HUES64 (cell line): ENCODE results near the gene DSCAML1.

Source experiments
- H3K27ac ChIP-seq: 2 replicates; pipeline ENCODE4 v1.7.0; 2013; ENCODE audit warnings: low read depth, low read length, inconsistent platforms
- H3K27me3 ChIP-seq: 2 replicates; pipeline ENCODE4 v1.6.1; 2013; ENCODE audit warnings: mild to moderate bottlenecking, low read length; ENCODE audit not compliant: insufficient read depth
- H3K36me3 ChIP-seq: 2 replicates; pipeline ENCODE4 v1.6.1; 2013; ENCODE audit warnings: mild to moderate bottlenecking, low read length; ENCODE audit not compliant: insufficient read depth
- H3K4me1 ChIP-seq: 2 replicates; pipeline ENCODE4 v1.6.1; 2013; ENCODE audit warnings: mild to moderate bottlenecking, low read length, moderate library complexity; ENCODE audit not compliant: insufficient read depth
- H3K4me3 ChIP-seq: 2 replicates; pipeline ENCODE4 v1.5.1; 2013; ENCODE audit warnings: mild to moderate bottlenecking, low read length, moderate library complexity
- H3K9ac ChIP-seq: 2 replicates; pipeline ENCODE4 v1.6.1; 2013; ENCODE audit warnings: mild to moderate bottlenecking, low read depth, low read length
- H3K9me3 ChIP-seq: 2 replicates; pipeline ENCODE4 v1.6.1; 2013; ENCODE audit warnings: low read depth, low read length; ENCODE audit not compliant: insufficient read depth
- WGBS: fragments of 150-250, 120-280 bp; methylation state at CpG from one replicate; pipeline ENCODE4 v1.1.7; 2013; ENCODE audit warnings: missing lambda C conversion rate; 5-methylcytosine and 5-hydroxymethylcytosine counted together

Gene DSCAML1

DNA sequence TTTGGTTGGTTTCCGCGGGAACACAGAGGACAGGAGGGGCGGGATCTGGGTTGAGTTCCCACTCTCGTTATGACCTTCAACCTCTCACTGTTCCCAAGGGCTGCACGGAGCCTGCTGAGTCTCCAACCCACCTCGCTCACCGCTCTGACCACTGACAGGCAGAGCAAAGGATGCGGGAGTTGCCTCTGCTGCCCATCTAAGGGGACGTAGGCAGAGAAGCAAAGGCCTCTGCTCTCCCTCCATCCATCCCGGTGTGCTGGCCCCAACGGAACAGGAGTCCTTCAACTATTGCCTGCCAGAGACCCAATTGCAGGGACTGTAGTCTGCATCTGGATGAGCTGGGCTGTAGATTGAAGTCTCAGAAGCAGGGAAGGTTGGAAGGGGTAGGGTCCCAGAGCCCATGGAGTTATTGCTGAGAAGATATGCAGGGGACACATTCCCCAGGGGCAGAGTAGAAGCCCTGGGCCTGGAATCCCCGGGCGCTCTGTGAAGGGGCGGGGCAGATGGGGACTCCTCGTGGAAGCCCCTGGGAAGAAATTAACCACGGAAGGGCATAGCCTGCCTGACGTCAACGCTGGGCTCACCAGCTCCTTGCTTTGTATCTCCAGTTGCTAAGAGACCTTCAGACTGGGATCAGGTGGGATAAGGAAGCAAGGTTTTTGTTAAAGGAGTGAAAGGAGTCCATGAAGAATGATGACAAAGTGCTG, 40.2 kb upstream of the DSCAML1 start:
- WGBS: 82% methylated on average over 18 of the region's 18 CpGs
- no peak overlapping the region for H3K9ac ChIP-seq
- H3K27me3 ChIP-seq: no peaks in the 10 kb centered on the region
- no peak overlapping the region for H3K4me3 ChIP-seq
- no peak overlapping the region for H3K27ac ChIP-seq
- H3K9me3 ChIP-seq: no peaks in the 10 kb centered on the region
- no peaks in the 10 kb centered on the region for H3K36me3 ChIP-seq
- H3K4me1 ChIP-seq: no peaks in the 10 kb centered on the region

DNA sequence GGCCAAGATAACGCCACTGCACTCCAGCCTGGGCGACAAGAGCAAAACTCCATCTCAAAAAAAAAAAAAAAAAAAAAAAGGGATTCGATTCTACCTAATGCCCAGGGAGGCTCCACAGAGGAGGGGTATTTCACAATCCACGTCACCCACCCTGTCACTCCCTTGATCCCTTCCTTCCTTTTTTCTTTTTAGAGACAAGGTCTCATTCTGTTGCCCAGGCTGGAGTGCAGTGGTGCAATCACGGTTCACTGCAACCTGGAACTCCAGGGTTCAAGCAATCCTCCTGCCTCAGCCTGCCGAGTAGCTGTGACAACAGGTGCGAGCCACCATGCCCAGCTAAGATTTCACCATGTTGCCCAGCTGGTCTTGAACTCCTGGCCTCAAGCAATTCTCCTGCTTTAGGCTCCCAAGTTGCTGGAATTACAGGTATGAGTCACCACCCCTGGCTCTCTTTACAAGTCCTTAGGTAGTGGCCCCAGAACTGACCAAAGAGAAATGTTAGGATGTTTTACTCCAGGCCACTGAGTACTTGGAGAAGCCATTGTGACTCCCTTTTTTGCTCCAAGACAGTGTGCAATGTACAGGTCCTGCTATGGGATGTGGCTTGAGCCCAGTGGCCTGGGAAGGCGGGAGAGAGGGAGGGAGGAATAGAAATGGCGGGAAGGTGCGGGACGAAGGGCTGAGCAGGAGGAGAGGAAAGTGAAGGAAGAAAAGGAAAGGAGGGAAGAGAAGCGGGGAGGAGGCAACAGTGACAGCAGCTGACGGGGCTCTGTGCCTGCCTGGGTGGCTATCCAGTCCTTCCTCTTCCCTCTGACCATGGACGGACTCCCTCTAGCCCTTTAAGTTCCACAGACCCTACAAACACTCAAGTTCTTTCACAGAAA, 39.3 kb upstream of the DSCAML1 start:
- Histone ChIP-seq H3K9me3 (no peaks in the 10 kb centered on the region), H3K36me3 (no peaks in the 10 kb centered on the region), H3K4me1 (no peaks in the 10 kb centered on the region), H3K9ac (no peak overlapping the region), H3K27ac (no peak overlapping the region), H3K27me3 (no peaks in the 10 kb centered on the region), H3K4me3 (no peak overlapping the region)
- WGBS: 91% methylated on average over 12 of the region's 14 CpGs

DNA sequence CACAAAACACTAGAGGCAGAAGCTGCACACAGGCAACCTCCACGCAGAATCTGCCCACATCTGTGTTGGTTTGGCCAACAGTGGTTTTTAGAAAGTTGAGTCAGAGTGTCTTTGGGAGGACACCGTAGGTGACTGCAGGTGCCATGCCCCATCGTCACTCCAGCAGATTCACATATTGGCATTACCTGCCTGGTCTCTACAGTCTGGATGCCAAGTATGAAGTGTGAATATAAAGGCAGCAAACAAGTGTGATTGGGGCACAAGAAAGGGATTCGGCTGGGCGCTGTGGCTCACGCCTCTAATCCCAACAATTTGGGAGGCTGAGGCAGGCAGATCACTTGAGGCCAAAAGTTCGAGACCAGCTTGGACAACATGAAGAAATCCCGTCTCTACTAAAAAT, 38.6 kb upstream of the DSCAML1 start:
- H3K4me1 ChIP-seq: no peaks in the 10 kb centered on the region
- H3K36me3 ChIP-seq: no peaks in the 10 kb centered on the region
- WGBS: 93% methylated on average over 8 of the region's 8 CpGs
- no peaks in the 10 kb centered on the region for H3K9me3 ChIP-seq
- H3K4me3 ChIP-seq: no peak overlapping the region
- no peak overlapping the region for H3K27ac ChIP-seq
- H3K9ac ChIP-seq: no peak overlapping the region
- H3K27me3 ChIP-seq: no peaks in the 10 kb centered on the region

DNA sequence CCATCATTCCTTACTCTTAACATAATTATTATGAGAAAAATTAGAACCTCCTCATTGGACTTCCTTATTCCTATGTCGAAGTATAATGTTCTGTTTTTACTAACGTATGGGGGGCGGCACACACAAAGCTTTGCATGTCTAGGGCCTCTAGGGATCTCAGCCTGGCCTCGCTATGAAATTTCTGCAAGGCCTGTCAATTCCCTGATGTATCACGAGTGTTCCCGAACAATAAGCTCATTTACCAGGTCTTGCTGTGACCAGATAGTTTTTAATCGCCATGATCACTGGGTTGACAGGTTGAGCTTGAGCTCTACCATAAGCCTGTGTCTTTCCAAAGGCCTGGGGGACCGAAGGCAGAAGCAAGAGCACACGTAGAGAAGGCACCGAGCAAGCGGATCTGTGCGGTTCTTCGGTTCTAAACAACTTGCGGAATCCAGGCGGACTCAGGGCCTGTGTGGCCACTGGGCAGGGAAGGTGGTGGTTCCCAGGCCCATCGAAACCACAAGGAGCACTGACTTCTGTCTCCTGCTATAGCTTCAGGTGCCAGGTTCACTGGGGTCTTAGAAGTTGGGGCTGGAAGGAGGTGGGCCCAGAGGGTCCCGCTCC, 37.9 kb upstream of the DSCAML1 start:
- H3K27me3 ChIP-seq: no peaks in the 10 kb centered on the region
- H3K4me1 ChIP-seq: no peaks in the 10 kb centered on the region
- 96% methylated on average over 17 of the region's 17 CpGs for WGBS
- H3K4me3 ChIP-seq: no peak overlapping the region
- H3K9ac ChIP-seq: no peak overlapping the region
- no peaks in the 10 kb centered on the region for H3K36me3 ChIP-seq
- no peaks in the 10 kb centered on the region for H3K9me3 ChIP-seq
- no peak overlapping the region for H3K27ac ChIP-seq

DNA sequence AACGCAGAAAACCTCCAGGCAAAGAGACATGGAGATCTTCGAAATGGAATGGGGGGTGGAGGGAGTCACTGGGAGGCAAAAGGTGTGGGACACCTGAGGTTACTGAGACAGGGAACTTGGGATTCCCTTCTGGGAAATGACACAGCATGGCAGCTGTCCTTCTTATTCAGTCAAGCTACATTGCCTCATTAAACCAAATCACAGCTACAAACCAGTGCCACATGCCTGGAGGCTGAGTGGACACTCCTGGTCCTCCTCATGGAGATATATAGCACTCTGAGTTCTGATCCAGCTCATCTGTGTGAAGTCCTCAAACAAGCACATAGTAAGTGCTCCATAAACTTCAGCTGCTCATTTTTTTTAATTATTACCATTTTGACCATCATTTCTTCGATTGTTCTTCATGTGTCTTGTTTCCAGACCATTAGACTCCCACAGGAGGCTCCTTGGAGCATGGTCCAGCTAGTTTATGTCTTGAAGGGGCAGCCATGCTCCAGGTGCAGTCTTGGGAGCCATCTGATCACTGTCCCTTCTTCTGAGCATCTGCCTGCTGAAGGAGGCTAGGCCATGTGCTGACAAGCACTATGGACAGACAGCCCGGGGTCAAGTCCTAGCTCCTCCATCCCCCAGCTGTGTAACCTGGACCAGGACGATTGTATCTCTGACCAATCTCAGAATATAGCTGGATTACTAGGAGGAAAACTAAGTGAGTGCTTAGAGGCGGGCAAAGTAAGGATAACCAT, 37.2 kb upstream of the DSCAML1 start:
- H3K36me3 ChIP-seq: no peaks in the 10 kb centered on the region
- WGBS: 91% methylated on average over 5 of the region's 6 CpGs
- H3K27me3 ChIP-seq: no peaks in the 10 kb centered on the region
- no peaks in the 10 kb centered on the region for H3K4me1 ChIP-seq
- H3K9me3 ChIP-seq: no peaks in the 10 kb centered on the region
- no peak overlapping the region for H3K27ac ChIP-seq
- no peak overlapping the region for H3K9ac ChIP-seq
- no peak overlapping the region for H3K4me3 ChIP-seq

DNA sequence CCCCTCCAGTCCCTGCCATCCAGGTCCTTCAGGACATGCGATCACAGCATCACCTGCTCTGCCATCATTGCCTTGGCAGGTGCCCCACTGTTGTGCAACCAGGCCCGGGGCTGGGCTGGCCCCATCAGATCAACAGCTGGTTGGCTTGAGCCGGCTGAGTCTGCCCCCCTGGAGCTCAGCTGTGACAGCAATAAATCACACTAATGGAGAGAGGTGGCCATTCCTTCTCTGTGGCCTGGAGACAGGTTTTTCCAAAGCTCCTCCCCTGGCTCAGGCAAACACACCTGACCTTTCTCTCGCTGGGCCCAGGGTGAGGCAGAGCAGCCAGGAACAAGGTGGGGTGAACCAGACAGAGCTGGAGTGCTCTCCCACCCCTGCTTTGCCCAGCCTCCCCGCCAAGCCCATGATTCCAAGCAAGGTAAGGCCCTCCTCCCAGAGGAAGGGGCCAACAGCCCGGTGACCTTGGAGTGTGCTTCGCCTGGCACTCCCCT, 36.4 kb upstream of the DSCAML1 start:
- Histone ChIP-seq H3K4me1 (no peaks in the 10 kb centered on the region), H3K27me3 (no peaks in the 10 kb centered on the region), H3K4me3 (no peak overlapping the region), H3K36me3 (no peaks in the 10 kb centered on the region), H3K9ac (no peak overlapping the region), H3K9me3 (no peaks in the 10 kb centered on the region), H3K27ac (no peak overlapping the region)
- 82% methylated on average over 7 of the region's 7 CpGs for WGBS

DNA sequence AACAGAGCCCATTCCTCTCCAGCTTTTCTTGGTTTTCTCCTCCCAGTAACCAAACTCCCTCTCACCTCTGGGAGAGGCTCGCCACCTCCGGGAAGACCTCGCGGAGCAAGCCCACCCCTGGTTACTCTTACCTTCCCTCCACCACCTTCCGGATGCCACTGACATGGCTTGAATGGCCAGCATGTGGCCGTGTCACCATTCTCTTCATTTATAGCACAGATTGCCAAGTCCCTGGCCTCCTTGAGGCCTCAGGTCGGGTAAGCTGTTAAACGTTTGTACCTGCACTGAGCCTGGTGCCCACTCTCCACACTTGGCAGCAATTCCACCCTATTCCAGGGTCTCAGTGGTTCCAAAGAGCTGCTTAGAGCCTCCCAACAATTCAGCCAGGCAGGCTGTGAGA, 35.5 kb upstream of the DSCAML1 start:
- no peak overlapping the region for H3K4me3 ChIP-seq
- H3K9ac ChIP-seq: no peak overlapping the region
- no peaks in the 10 kb centered on the region for H3K27me3 ChIP-seq
- H3K27ac ChIP-seq: no peak overlapping the region
- H3K9me3 ChIP-seq: no peaks in the 10 kb centered on the region
- no peaks in the 10 kb centered on the region for H3K36me3 ChIP-seq
- no peaks in the 10 kb centered on the region for H3K4me1 ChIP-seq
- WGBS: 95% methylated on average over 8 of the region's 8 CpGs

DNA sequence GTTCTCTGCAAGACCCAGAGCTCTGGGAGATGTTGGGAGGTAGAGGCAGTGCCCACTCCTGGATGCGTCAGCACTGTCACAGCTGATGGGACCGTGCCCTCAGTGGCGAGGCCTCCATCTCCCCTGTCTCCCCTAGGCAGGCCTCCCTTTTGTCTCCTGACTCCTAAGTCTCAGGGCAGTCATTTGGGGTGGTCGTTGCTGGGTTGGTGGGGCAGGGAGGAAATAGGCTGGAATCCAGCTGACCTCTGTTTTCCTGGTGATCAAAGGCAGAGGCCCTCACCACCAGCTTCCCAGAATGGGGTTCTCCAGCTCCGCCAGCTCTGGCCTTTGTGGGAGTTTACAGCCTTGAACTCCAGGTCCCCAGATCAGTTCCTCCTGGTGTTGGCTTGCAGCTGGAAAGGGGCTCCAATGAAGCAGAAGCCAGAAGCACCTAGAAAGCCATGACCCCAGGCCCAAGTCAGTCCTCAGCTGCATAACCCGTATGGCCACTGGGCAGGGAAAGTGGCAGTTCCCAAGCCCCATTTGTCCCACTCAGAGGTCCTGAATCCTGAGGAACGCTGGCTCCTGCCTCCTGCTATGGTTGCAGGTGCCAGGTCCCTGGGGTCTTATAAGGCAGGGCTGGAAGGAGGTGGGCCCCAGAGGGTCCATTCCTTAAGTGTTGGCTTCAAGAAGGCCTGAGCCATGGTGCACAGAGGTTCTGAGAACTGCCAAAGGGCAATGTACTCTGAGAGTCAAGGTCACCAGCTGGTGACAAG, 34.8 kb upstream of the DSCAML1 start:
- 89% methylated on average over 7 of the region's 7 CpGs for WGBS
- Histone ChIP-seq H3K27ac (no peak overlapping the region), H3K9ac (no peak overlapping the region)

DNA sequence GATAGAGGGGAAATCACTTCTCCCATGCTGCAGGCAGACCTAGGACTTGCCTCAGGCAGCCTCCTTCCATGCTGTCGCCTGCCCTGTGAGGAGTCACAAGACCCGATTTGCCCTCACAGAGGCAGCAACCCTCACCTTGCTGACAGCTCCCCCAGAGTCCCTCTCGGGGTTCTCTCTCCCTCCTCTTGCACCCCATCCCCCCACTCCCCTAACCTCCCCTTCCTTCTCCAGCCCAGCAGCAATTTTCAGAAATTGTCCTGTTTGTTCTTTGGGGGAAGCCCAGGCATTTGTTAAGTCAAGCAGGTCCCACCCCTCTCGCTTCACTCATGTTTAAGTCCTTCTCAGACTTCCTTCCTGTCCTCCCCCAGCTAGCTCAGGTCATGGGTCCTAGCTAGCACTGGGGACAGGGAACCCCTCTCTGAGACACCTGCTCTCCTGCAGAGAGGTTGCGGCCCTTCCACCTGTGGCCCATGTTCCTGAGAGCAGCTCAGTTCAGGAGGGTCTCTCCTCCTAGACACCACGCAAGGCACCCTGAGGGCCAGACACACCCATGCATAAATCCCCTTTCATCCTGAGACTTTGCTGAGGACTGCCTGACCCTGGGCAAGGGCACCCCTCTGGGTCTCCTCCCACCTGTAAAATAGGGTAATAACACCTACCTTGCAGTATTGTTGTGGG, 33.8 kb upstream of the DSCAML1 start:
- Histone ChIP-seq H3K27me3 (no peaks in the 10 kb centered on the region), H3K27ac (no peak overlapping the region), H3K36me3 (no peaks in the 10 kb centered on the region), H3K9ac (no peak overlapping the region), H3K4me3 (no peak overlapping the region), H3K4me1 (no peaks in the 10 kb centered on the region), H3K9me3 (no peaks in the 10 kb centered on the region)
- 66% methylated on average over 6 of the region's 6 CpGs for WGBS

More for the DNA sequence above, 34.8 kb upstream of the DSCAML1 start:
- H3K36me3 ChIP-seq: no peaks in the 10 kb centered on the region
- no peak overlapping the region for H3K4me3 ChIP-seq
- H3K27me3 ChIP-seq: no peaks in the 10 kb centered on the region
- no peaks in the 10 kb centered on the region for H3K9me3 ChIP-seq
- H3K4me1 ChIP-seq: no peaks in the 10 kb centered on the region

DNA sequence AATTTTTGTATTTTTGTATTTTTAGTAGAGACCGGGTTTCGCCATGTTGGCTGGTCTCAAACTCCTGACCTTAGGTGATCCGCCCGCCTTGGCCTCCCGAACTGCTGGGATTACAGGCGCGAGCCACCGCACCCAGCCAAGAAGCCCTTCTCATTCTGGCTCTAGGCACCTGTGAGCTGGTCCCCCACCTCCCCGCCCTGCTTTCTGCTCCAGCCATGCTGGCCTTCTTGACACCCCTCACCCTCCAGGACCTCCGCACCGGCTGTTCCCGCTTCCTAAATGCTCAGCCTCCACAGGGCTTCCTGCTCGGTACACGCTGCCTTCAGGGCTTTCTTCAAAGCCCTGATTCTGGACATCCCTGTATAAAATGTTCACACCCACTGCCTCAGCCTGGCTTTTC, 33.1 kb upstream of the DSCAML1 start:
- Histone ChIP-seq H3K27me3 (no peaks in the 10 kb centered on the region), H3K4me3 (no peak overlapping the region), H3K36me3 (no peaks in the 10 kb centered on the region), H3K9me3 (no peaks in the 10 kb centered on the region), H3K4me1 (no peaks in the 10 kb centered on the region), H3K27ac (no peak overlapping the region), H3K9ac (no peak overlapping the region)
- 94% methylated on average over 14 of the region's 14 CpGs for WGBS
